HCT116 (cell line): ENCODE measurements around the gene PRKCZ. TPM values are rescaled to one million over a fixed set of nuclear protein-coding genes. Genes with fewer than 3 reads are reported as not detected.

Experiments used
- ATAC-seq: fragments of 200-7000 bp; cut with Tn5 transposase; 2 replicates; pipeline ENCODE4 v1.9.1; 2020; ENCODE audit warnings: mild to moderate bottlenecking, moderate library complexity
- BruUV-seq: library from RNA; stranded (reverse); fragments of 400-500 nt; replicated peaks from 2 replicates; lab custom pipeline; 2021; lab: Mats Ljungman, UMichigan
- CTCF ChIA-PET: fragments of 300-600 bp; sonication (Branson Sonifier 250); formaldehyde crosslinking; loops from one replicate; lab custom pipeline; 2021; ENCODE audit warnings: antibody characterized with exemption; lab: Charles Lee
- POLR2A ChIA-PET: fragments of 300-600, 350-600 bp; sonication (Branson Sonifier 250); formaldehyde crosslinking; loops from one replicate; lab custom pipeline; 2021; ENCODE audit warnings: antibody characterized with exemption; lab: Charles Lee
- RAD21 ChIA-PET, 2 experiments: fragments of 300-600 bp; sonication (Branson Sonifier 250); formaldehyde crosslinking; loops; one replicate each; lab custom pipeline; 2023; ENCODE audit warnings: low total read pairs in 2 of 2; ENCODE audit not compliant: uncharacterized antibody in 2 of 2, unreplicated experiment in 2 of 2, low non-redundant PET in 1 of 2; lab: Charles Lee
- DNase-seq: peaks from one replicate; pipeline ENCODE4 v3.0.0-alpha.2; 2010; ENCODE audit warnings: low read depth, low spot score
- H2AFZ ChIP-seq: fragments of 200-600 bp; shearing (Covaris generic), sonication (generic); 2 replicates; pipeline ENCODE4 v1.6.1; 2017; ENCODE audit warnings: low read depth, mixed run types, mixed read lengths, antibody characterized with exemption, low read length; ENCODE audit not compliant: poor library complexity, severe bottlenecking
- H3K27ac ChIP-seq: 2 replicates; pipeline ENCODE4 v1.5.1; 2012; ENCODE audit warnings: low read depth, low read length
- H3K27me3 ChIP-seq: fragments of 200-600 bp; sonication (generic); 2 replicates; pipeline ENCODE4 v1.6.1; 2016; ENCODE audit warnings: mixed run types, low read length, mixed read lengths; ENCODE audit not compliant: insufficient read depth
- H3K36me3 ChIP-seq, 2 experiments: fragments of 200-500 bp in 1 of 2; fragments of 200-600 bp in 1 of 2; sonication (Bioruptor generic) in 1 of 2; sonication (generic) in 1 of 2; 2 replicates each; pipeline versions ENCODE4 v1.5.1 to v1.6.1; 2014 to 2016; ENCODE audit warnings: low read length in 2 of 2, inconsistent platforms in 1 of 2, mixed read lengths in 1 of 2, mixed run types in 1 of 2; ENCODE audit not compliant: insufficient read depth in 2 of 2, control insufficient read depth in 1 of 2
- H3K4me1 ChIP-seq, 2 experiments: fragments of 200-600 bp in 1 of 2; sonication (generic) in 1 of 2; 2 replicates each; pipeline versions ENCODE4 v1.5.1 to v1.6.1; 2012 to 2017; ENCODE audit warnings: low read length in 2 of 2, inconsistent platforms in 1 of 2, mild to moderate bottlenecking in 1 of 2, mixed read lengths in 1 of 2, mixed run types in 1 of 2, moderate library complexity in 1 of 2; ENCODE audit not compliant: insufficient read depth in 2 of 2, control insufficient read depth in 1 of 2
- H3K4me2 ChIP-seq: fragments of 200-600 bp; sonication (generic); 2 replicates; pipeline ENCODE4 v1.6.1; 2017; ENCODE audit warnings: mixed run types, low read length, mixed read lengths
- H3K4me3 ChIP-seq, 2 experiments: fragments of 200-600 bp in 1 of 2; sonication (generic) in 1 of 2; replicated peaks in 1 of 2; 2 replicates each; pipeline ENCODE4 v1.5.1; 2011 to 2016; ENCODE audit warnings: low read length in 2 of 2, control low read depth in 1 of 2, low read depth in 1 of 2, mild to moderate bottlenecking in 1 of 2, mixed read lengths in 1 of 2, mixed run types in 1 of 2
- H3K79me2 ChIP-seq: fragments of 200-600 bp; sonication (generic); 2 replicates; pipeline ENCODE4 v1.6.1; 2017; ENCODE audit warnings: mild to moderate bottlenecking, mixed run types, low read length, moderate library complexity, mixed read lengths; ENCODE audit not compliant: insufficient read depth
- H3K9ac ChIP-seq: fragments of 200-600 bp; sonication (generic); 2 replicates; pipeline ENCODE4 v1.6.1; 2016; ENCODE audit warnings: low read length, mixed read lengths
- H3K9me2 ChIP-seq: fragments of 200-600 bp; sonication (generic), shearing (Covaris generic); 2 replicates; pipeline ENCODE4 v1.6.1; 2017; ENCODE audit warnings: mixed run types, mild to moderate bottlenecking, moderate library complexity; ENCODE audit not compliant: insufficient read depth
- H3K9me3 ChIP-seq, 2 experiments: fragments of 200-500 bp in 1 of 2; fragments of 200-600 bp in 1 of 2; sonication (Bioruptor generic) in 1 of 2; sonication (generic) in 1 of 2; 2 replicates each; pipeline ENCODE4 v1.6.1; 2014 to 2017; ENCODE audit warnings: low read length in 2 of 2, mixed read lengths in 2 of 2, inconsistent platforms in 1 of 2, low read depth in 1 of 2, mild to moderate bottlenecking in 1 of 2, mixed run types in 1 of 2, moderate library complexity in 1 of 2; ENCODE audit not compliant: control insufficient read depth in 1 of 2, insufficient read depth in 1 of 2
- H4K20me1 ChIP-seq: fragments of 200-600 bp; sonication (generic), shearing (Covaris generic); 2 replicates; pipeline ENCODE4 v1.6.1; 2017; ENCODE audit warnings: mixed run types, mild to moderate bottlenecking, moderate library complexity; ENCODE audit not compliant: insufficient read depth
- CBX3 ChIP-seq: IDR thresholded peaks from 2 replicates; pipeline ENCODE4 v1.6.1; 2012; ENCODE audit warnings: low read depth
- EGR1 ChIP-seq: IDR thresholded peaks from 2 replicates; pipeline ENCODE4 v1.6.1; 2012; ENCODE audit warnings: low read depth
- ELF1 ChIP-seq: IDR thresholded peaks from 2 replicates; pipeline ENCODE4 v1.6.1; 2012; ENCODE audit warnings: low read depth, borderline replicate concordance
- EZH2phosphoT487 ChIP-seq: fragments of 200-600 bp; IDR thresholded peaks from 2 replicates; pipeline ENCODE4 v1.6.1; 2018; ENCODE audit warnings: antibody characterized with exemption, borderline replicate concordance
- POLR2A ChIP-seq: IDR thresholded peaks from 2 replicates; pipeline ENCODE4 v1.7.0; 2011; ENCODE audit warnings: borderline replicate concordance; ENCODE audit not compliant: insufficient read depth, insufficient read length; ENCODE audit errors: extremely low read depth
- SIN3A ChIP-seq: IDR thresholded peaks from 2 replicates; pipeline ENCODE4 v1.6.1; 2012; ENCODE audit warnings: low read depth
- TCF7L2 ChIP-seq: IDR thresholded peaks from 2 replicates; pipeline ENCODE4 v1.7.0; 2011; ENCODE audit warnings: borderline replicate concordance, inconsistent platforms; ENCODE audit not compliant: insufficient read depth, insufficient read length; ENCODE audit errors: extremely low read depth
- intact Hi-C: fragments of 100-400 bp; cut with micrococcal nuclease; formaldehyde crosslinking; loops from 2 replicates; pipeline ENCODE4 v1.10.0; 2022
- total RNA-seq: library from RNA; stranded (reverse); gene quantifications from one replicate; pipeline ENCODE4 v1.2.1, GENCODE V29; 2021; ENCODE audit not compliant: unreplicated experiment
- TF ChIP-seq, protein P1 (sequence below): IDR thresholded peaks from 2 replicates; pipeline ENCODE4 v1.6.1; 2012
- TF ChIP-seq, protein P2 (sequence below), 3 experiments: fragments of 200-600 bp in 1 of 3; sonication (generic) in 1 of 3; IDR thresholded peaks in 2 of 3; conservative IDR thresholded peaks in 1 of 3; 2 replicates each; pipeline ENCODE4 v1.5.1; 2012 to 2017; ENCODE audit warnings: low read depth in 2 of 3, low read length in 2 of 3, antibody characterized with exemption in 1 of 3, borderline replicate concordance in 1 of 3, control low read depth in 1 of 3, mild to moderate bottlenecking in 1 of 3, mixed read lengths in 1 of 3, mixed run types in 1 of 3, moderate library complexity in 1 of 3; ENCODE audit not compliant: insufficient read depth in 1 of 3

The PRKCZ gene
- total RNA-seq, 1 experiment from 2014 or later = 46.8 TPM

DNA sequence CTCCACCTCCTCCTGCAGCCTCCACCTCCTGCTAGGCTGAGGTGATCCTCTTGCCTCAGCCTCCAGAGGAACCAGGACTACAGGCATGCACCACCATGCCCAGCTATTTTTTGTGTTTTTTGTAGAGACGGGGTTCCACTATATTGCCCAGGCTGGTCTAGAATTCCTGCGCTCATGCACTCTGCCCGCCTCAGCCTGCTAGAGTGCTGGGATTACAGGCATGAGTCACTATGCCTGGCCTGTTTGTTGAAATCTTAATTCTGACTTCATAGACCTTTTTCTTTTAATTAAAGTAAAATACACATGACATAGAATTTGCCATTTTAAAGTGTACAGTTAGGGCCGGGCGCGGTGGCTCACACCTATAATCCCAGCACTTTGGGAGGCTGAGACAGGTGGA, 101.7 kb downstream of the PRKCZ start:
- no peak overlapping the region for H2AFZ ChIP-seq
- CTCF ChIA-PET = interaction anchor here (1.8 kb wide), 1 partner anchor 12 kb away, joined by 6 read pairs; no protein-coding TSS in a partner anchor
- TF ChIP-seq ELF1 (no peak), SIN3A (no peak), EZH2phosphoT487 (no peak), CBX3 (no peak), TCF7L2 (no peak), EGR1 (no peak), POLR2A (no peak)
- TF ChIP-seq, protein P1, sequence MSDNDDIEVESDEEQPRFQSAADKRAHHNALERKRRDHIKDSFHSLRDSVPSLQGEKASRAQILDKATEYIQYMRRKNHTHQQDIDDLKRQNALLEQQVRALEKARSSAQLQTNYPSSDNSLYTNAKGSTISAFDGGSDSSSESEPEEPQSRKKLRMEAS = no peak
- TF ChIP-seq, protein P2, sequence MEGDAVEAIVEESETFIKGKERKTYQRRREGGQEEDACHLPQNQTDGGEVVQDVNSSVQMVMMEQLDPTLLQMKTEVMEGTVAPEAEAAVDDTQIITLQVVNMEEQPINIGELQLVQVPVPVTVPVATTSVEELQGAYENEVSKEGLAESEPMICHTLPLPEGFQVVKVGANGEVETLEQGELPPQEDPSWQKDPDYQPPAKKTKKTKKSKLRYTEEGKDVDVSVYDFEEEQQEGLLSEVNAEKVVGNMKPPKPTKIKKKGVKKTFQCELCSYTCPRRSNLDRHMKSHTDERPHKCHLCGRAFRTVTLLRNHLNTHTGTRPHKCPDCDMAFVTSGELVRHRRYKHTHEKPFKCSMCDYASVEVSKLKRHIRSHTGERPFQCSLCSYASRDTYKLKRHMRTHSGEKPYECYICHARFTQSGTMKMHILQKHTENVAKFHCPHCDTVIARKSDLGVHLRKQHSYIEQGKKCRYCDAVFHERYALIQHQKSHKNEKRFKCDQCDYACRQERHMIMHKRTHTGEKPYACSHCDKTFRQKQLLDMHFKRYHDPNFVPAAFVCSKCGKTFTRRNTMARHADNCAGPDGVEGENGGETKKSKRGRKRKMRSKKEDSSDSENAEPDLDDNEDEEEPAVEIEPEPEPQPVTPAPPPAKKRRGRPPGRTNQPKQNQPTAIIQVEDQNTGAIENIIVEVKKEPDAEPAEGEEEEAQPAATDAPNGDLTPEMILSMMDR (IDR thresholded peaks at IDR 0.05 in 2 of 3, conservative IDR thresholded peaks at IDR 0.05 in 1 of 3; ENCODE audit: borderline replicate concordance in 1 of 3, insufficient read depth in 1 of 3, low read depth in 2 of 3, low read length in 2 of 3) = no peak
- TF ChIP-seq, all 23 proteins: peak for 0
- Histone ChIP-seq H3K4me1 (no peaks in the 10 kb centered on the region), H3K4me3 (no peak overlapping the region), H3K9me2 (no peaks in the 10 kb centered on the region), H3K9me3 (peaks cover 0 to 4% of the 10 kb centered on the region in 2 experiments; a peak in 1 of 4 replicates), H3K36me3 (peaks cover 5 to 7% of the 10 kb centered on the region in 2 experiments; a peak in 3 of 4 replicates), H3K27me3 (no peaks in the 10 kb centered on the region), H3K27ac (no peak overlapping the region), H3K4me2 (no peak overlapping the region), H3K79me2 (no peaks in the 10 kb centered on the region), H4K20me1 (no peaks in the 10 kb centered on the region), H3K9ac (no peak overlapping the region)
- intact Hi-C loops = no loop called here
- DNase-seq (no peak), ATAC-seq (no peak)
- POLR2A ChIA-PET = no interaction called here
- RAD21 ChIA-PET = no interaction called here
- BruUV-seq = no TSS peak
